Chondrocyte (in vitro differentiated cells): ENCODE data around the gene SLC9A3. TPM values are rescaled to one million over a fixed set of nuclear protein-coding genes. Genes with fewer than 3 reads are reported as not detected.

Experiments
- DNase-seq: peaks from one replicate; pipeline ENCODE4 v3.0.0; 2021; ENCODE audit warnings: mixed read lengths, low spot score
- H3K27ac Mint-ChIP-seq: one replicate; pipeline ENCODE4 v1.8.0; 2021; ENCODE audit warnings: mild to moderate bottlenecking, moderate library complexity, mixed read lengths; ENCODE audit not compliant: unreplicated experiment
- H3K27me3 Mint-ChIP-seq: 2 replicates; pipeline ENCODE4 v1.8.0; 2021; ENCODE audit warnings: low read depth, mixed read lengths
- H3K36me3 Mint-ChIP-seq: 2 replicates; pipeline ENCODE4 v1.8.0; 2021; ENCODE audit warnings: low read depth, mixed read lengths
- H3K4me1 Mint-ChIP-seq: 2 replicates; pipeline ENCODE4 v1.8.0; 2021; ENCODE audit warnings: low read depth, mild to moderate bottlenecking, mixed read lengths
- H3K4me3 Mint-ChIP-seq: one replicate; pipeline ENCODE4 v1.8.0; 2021; ENCODE audit warnings: mild to moderate bottlenecking, moderate library complexity, mixed read lengths; ENCODE audit not compliant: unreplicated experiment
- H3K9me3 Mint-ChIP-seq: 2 replicates; pipeline ENCODE4 v1.8.0; 2021; ENCODE audit warnings: low read depth, mixed read lengths
- CTCF ChIP-seq: fragments of 200-600 bp; sonication (generic); IDR thresholded peaks from 2 replicates; pipeline ENCODE4 v1.5.0; 2021; ENCODE audit warnings: antibody characterized with exemption, mild to moderate bottlenecking, moderate library complexity
- total RNA-seq: library from RNA; stranded (reverse); gene quantifications from 3 replicates; pipeline ENCODE4 v1.2.1, GENCODE V29; 2021

The SLC9A3 gene
- total RNA-seq, 1 donor from 2014 or later, result 0.95 TPM

- Mint-ChIP-seq H3K27me3 (peaks cover 55% of the 10 kb centered on the region), H3K9me3 (no peaks in the 10 kb centered on the region), H3K27ac (no peak overlapping the region), H3K4me3 (no peak overlapping the region), H3K36me3 (peaks cover 1% of the 10 kb centered on the region), H3K4me1 (no peaks in the 10 kb centered on the region)
- DNase-seq, result peak; percentile 84
- TF ChIP-seq CTCF, result no peak
Measured at GRCh38 chr5:531101-531748, 7.0 kb upstream of the SLC9A3 start.

- Mint-ChIP-seq H3K27ac (no peak overlapping the region), H3K36me3 (peaks cover 1% of the 10 kb centered on the region), H3K4me3 (no peak overlapping the region), H3K9me3 (no peaks in the 10 kb centered on the region), H3K4me1 (peaks cover 3% of the 10 kb centered on the region), H3K27me3 (peaks cover 62% of the 10 kb centered on the region)
- peak; percentile 72 for DNase-seq
- no peak for TF ChIP-seq CTCF
Measured at GRCh38 chr5:530001-530955, 6.0 kb upstream of the SLC9A3 start.

GRCh38 chr5:528629-529511, 4.6 kb upstream of the SLC9A3 start:
- DNase-seq, result no peak
- H3K4me3 Mint-ChIP-seq, result no peak overlapping the region
- no peak for TF ChIP-seq CTCF
- H3K9me3 Mint-ChIP-seq, result no peaks in the 10 kb centered on the region
- H3K36me3 Mint-ChIP-seq, result peaks cover 1% of the 10 kb centered on the region
- H3K27me3 Mint-ChIP-seq, result peaks cover 66% of the 10 kb centered on the region
- no peak overlapping the region for H3K27ac Mint-ChIP-seq
- H3K4me1 Mint-ChIP-seq, result peaks cover 8% of the 10 kb centered on the region

GRCh38 chr5:527646-528628, 3.7 kb upstream of the SLC9A3 start:
- H3K9me3 Mint-ChIP-seq, result no peaks in the 10 kb centered on the region
- no peak overlapping the region for H3K27ac Mint-ChIP-seq
- DNase-seq, result peak; percentile 90
- no peak overlapping the region for H3K4me3 Mint-ChIP-seq
- H3K4me1 Mint-ChIP-seq, result peaks cover 13% of the 10 kb centered on the region
- no peak for TF ChIP-seq CTCF
- peaks cover 67% of the 10 kb centered on the region for H3K27me3 Mint-ChIP-seq
- H3K36me3 Mint-ChIP-seq, result peaks cover 1% of the 10 kb centered on the region
